ENCODE data around the gene NEK3.
"Not testable (repeated sequence)": the region's sequence is repeated elsewhere in the genome, so short reads cannot be mapped to it uniquely, and the experiment has no call there.

The NEK3 gene, protein sequence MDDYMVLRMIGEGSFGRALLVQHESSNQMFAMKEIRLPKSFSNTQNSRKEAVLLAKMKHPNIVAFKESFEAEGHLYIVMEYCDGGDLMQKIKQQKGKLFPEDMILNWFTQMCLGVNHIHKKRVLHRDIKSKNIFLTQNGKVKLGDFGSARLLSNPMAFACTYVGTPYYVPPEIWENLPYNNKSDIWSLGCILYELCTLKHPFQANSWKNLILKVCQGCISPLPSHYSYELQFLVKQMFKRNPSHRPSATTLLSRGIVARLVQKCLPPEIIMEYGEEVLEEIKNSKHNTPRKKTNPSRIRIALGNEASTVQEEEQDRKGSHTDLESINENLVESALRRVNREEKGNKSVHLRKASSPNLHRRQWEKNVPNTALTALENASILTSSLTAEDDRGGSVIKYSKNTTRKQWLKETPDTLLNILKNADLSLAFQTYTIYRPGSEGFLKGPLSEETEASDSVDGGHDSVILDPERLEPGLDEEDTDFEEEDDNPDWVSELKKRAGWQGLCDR

GRCh38 chr13:52159159-52159982, at the start of gene NEK3:
NEK3 (minus strand) TSS chr13:52159597; CDS start chr13:52156191, 3,406 bp downstream.
- no peaks in the 10 kb centered on the region for H3K4me1 ChIP-seq
- H3K27ac ChIP-seq: peak within 1 kb of the TSS; percentile 44
- peak within 1 kb of the TSS; percentile 61 for H3K4me2 ChIP-seq (ENCODE audit: low read length)
- H3K36me3 ChIP-seq (ENCODE audit: control insufficient read depth, insufficient read depth, low read length): no peaks in the 10 kb centered on the region
- no peaks in the 10 kb centered on the region for H3K9me3 ChIP-seq (ENCODE audit: control insufficient read depth, low read length)
- no peak for TF ChIP-seq CTCF (IDR thresholded peaks at IDR 0.05)
- H3K79me2 ChIP-seq: no peaks in the 10 kb centered on the region
- H3K27me3 ChIP-seq (ENCODE audit: control insufficient read depth, insufficient read depth, low read length): no peaks in the 10 kb centered on the region
- H2AFZ ChIP-seq: peak within 1 kb of the TSS; percentile 91
- H3K4me3 ChIP-seq (ENCODE audit: low read depth, low read length): peak within 1 kb of the TSS; percentile 51
- H3K9ac ChIP-seq: no peak within 1 kb of the TSS

GRCh38 chr13:52208384-52208783, 49.0 kb upstream of the NEK3 start:
- not testable (repeated sequence) for H3K9me3 ChIP-seq (ENCODE audit: control insufficient read depth, low read length); H3K9ac ChIP-seq; H3K27me3 ChIP-seq (ENCODE audit: control insufficient read depth, insufficient read depth, low read length); H3K27ac ChIP-seq; H3K36me3 ChIP-seq (ENCODE audit: control insufficient read depth, insufficient read depth, low read length); H3K4me1 ChIP-seq; H2AFZ ChIP-seq; H3K4me2 ChIP-seq (ENCODE audit: low read length); H3K79me2 ChIP-seq; H3K4me3 ChIP-seq (ENCODE audit: low read depth, low read length)

DNA sequence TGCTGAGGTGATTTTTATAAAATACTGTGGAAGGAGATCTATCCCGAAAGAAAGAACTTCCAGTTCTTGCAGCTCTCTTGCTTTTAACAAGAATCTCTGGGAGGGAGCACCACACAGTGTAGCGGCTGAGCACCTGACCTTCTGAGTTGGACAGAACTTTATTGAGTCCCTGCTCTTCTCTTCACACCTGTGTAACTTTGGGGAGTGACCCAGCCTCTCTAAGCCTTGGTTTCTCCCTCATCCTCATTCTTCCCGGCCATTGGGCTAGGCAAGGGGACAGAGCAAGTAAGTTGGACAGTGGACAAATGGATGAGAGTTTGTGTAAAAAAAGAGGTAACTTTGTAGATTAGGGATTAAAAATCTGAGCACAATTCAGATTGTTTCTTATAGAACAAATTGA, 48.5 kb upstream of the NEK3 start:
- not testable (repeated sequence) for H3K9me3 ChIP-seq (ENCODE audit: control insufficient read depth, low read length); H3K4me2 ChIP-seq (ENCODE audit: low read length); H3K79me2 ChIP-seq; H3K27me3 ChIP-seq (ENCODE audit: control insufficient read depth, insufficient read depth, low read length); H3K27ac ChIP-seq; H3K36me3 ChIP-seq (ENCODE audit: control insufficient read depth, insufficient read depth, low read length); H3K9ac ChIP-seq; H3K4me3 ChIP-seq (ENCODE audit: low read depth, low read length); H3K4me1 ChIP-seq; H2AFZ ChIP-seq

DNA sequence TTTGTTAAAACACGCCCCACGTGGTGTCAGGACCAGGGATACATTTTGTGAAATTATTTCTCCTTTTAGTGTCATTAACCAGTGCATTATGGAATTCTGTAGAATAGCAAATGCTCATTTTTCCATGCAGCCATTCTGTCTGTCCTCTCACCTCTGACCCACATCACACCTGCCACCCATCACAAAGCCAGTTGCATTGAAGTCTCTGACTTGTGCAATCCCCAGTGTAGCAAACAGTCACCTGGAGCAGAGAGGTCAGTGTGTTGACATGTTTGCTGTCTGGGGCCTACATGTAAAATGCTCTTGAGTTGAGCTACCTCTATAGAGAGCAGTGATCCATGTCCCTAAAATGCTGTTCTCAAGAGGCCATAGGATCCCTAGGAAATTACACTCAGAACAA, 47.9 kb upstream of the NEK3 start:
- not testable (repeated sequence) for H3K79me2 ChIP-seq; H3K36me3 ChIP-seq (ENCODE audit: control insufficient read depth, insufficient read depth, low read length); H3K27ac ChIP-seq; H3K9ac ChIP-seq; H2AFZ ChIP-seq; H3K27me3 ChIP-seq (ENCODE audit: control insufficient read depth, insufficient read depth, low read length); H3K4me3 ChIP-seq (ENCODE audit: low read depth, low read length); H3K4me1 ChIP-seq; H3K4me2 ChIP-seq (ENCODE audit: low read length); H3K9me3 ChIP-seq (ENCODE audit: control insufficient read depth, low read length)

DNA sequence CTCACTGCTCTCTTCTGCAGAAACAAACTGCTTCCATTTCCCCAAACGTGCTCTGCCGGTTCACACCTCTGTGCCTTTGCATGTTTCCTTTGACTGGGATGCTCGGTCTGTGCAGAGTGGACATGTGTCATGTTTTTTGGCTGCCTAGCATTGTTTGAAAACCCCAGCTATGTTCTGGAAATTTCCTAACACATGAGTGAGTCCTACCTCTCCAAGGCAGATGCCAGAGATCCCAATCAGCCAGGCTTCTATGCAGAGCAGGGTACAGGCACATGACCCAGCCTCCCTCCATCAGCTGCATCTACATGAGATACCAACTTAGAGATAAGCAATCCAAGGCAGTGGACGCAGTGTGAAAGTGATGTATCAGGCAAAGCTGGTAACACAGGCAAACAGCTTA, 45.1 kb upstream of the NEK3 start:
- H3K4me2 ChIP-seq (ENCODE audit: low read length); H3K79me2 ChIP-seq; H3K4me3 ChIP-seq (ENCODE audit: low read depth, low read length); H3K4me1 ChIP-seq; H3K9ac ChIP-seq; H3K27ac ChIP-seq; H3K36me3 ChIP-seq (ENCODE audit: control insufficient read depth, insufficient read depth, low read length); H3K9me3 ChIP-seq (ENCODE audit: control insufficient read depth, low read length); H3K27me3 ChIP-seq (ENCODE audit: control insufficient read depth, insufficient read depth, low read length); H2AFZ ChIP-seq: not testable (repeated sequence)

GRCh38 chr13:52203864-52204263, 44.5 kb upstream of the NEK3 start:
- H3K4me3 ChIP-seq (ENCODE audit: low read depth, low read length); H3K4me1 ChIP-seq; H3K27ac ChIP-seq; H3K27me3 ChIP-seq (ENCODE audit: control insufficient read depth, insufficient read depth, low read length); H3K9ac ChIP-seq; H3K79me2 ChIP-seq; H3K4me2 ChIP-seq (ENCODE audit: low read length); H3K36me3 ChIP-seq (ENCODE audit: control insufficient read depth, insufficient read depth, low read length); H3K9me3 ChIP-seq (ENCODE audit: control insufficient read depth, low read length); H2AFZ ChIP-seq: not testable (repeated sequence)

DNA sequence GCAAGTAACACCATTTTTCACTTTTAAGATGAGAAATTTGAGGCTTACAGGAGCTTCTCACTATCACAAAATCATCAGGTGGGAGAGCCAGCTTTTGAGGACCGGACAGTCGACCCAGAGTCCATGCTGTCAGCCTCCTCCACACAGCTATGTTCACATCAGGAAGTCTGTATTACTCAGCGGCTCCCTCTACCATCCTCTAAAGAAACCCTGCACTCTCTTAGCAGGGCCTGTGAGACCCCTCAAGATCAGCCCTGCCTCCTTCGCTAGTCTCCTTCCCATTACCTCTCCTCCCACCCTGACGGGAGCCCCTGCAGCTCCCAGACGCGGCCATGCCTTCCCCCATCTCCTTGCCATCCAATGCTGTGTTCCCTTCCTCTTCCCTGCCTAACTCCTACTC, 43.1 kb upstream of the NEK3 start:
- H3K9ac ChIP-seq; H3K36me3 ChIP-seq (ENCODE audit: control insufficient read depth, insufficient read depth, low read length); H3K4me3 ChIP-seq (ENCODE audit: low read depth, low read length); H3K4me1 ChIP-seq; H3K27me3 ChIP-seq (ENCODE audit: control insufficient read depth, insufficient read depth, low read length); H3K9me3 ChIP-seq (ENCODE audit: control insufficient read depth, low read length); H2AFZ ChIP-seq; H3K4me2 ChIP-seq (ENCODE audit: low read length); H3K79me2 ChIP-seq; H3K27ac ChIP-seq: not testable (repeated sequence)

DNA sequence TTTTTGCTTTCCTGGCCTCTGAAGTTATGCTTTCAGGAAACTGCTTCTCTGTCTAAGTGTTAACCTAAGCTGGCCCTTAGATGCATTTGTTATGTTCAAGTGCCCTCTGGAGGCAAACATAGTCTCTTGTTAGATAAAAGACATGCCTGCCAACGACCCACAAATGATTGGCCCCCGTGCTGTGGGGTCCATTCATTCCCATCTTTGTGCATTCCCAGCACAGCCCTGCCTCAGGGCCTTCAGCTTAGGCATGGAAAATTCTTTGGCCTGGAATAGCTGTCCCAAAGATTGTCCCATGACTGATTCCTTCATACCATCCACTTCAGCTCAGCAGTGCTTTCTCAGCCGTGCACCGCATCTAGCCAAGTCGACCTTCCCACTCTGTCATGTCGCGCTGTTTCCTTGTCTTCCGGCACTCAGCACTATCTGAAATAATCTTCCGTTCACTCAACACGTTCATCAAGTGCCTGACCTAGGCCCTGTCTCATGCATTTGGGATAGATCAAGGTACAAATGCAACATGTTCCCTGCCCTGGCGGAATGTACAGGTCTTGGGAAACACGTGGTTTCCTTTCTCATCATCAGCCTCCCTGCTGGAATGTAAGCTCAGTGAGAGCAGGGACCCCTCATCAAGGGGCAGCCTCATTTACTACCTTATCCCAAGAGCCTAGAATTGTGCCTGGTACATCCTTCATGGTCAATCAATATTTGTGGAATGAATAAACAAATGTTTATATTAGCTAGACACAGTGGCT, 42.2 kb upstream of the NEK3 start:
- not testable (repeated sequence) for H3K79me2 ChIP-seq; H3K27me3 ChIP-seq (ENCODE audit: control insufficient read depth, insufficient read depth, low read length); H3K27ac ChIP-seq

More for the DNA sequence above, 42.2 kb upstream of the NEK3 start:
- not testable (repeated sequence) for H3K9ac ChIP-seq; H2AFZ ChIP-seq; H3K9me3 ChIP-seq (ENCODE audit: control insufficient read depth, low read length); H3K36me3 ChIP-seq (ENCODE audit: control insufficient read depth, insufficient read depth, low read length); H3K4me3 ChIP-seq (ENCODE audit: low read depth, low read length); H3K4me1 ChIP-seq; H3K4me2 ChIP-seq (ENCODE audit: low read length)
